GM19372 (cell line): ENCODE results near the gene GRID1.
"Not testable (repeated sequence)": the region's sequence is repeated elsewhere in the genome, so short reads cannot be mapped to it uniquely, and the experiment has no call there.

Source experiments
- ATAC-seq: cut with Tn5 transposase; IDR thresholded peaks from one replicate; pipeline ENCODE4 v1.9.1; 2021; ENCODE audit warnings: mild to moderate bottlenecking, low read depth, moderate library complexity; ENCODE audit not compliant: unreplicated experiment

GRID1 gene

GRCh38 chr10:85847085-85847484, 519.5 kb downstream of the GRID1 start:
- ATAC-seq, result no peak

- ATAC-seq, result not testable (repeated sequence)
Measured at GRCh38 chr10:85838660-85839059, 527.9 kb downstream of the GRID1 start.

DNA sequence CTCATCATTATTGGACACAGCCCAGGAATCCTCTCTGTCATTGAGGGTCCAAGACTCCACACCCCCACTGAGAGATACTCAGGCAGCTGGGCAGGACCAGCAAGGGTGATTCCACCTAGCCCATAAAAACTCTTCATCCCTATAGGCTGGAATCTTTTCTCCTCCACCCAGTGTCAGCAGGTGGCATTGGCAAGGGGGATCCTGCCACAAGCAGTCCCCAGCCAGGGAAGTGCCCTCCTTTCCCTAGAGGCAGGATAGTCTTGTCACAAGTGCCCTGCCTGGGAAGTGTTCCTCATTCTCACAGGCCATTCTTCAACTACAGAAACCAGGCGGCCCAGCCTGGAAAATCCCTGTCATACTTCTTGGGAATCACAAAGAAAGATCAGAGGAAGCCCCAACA, 533.6 kb downstream of the GRID1 start:
- no peak for ATAC-seq

- no peak for ATAC-seq
Measured at GRCh38 chr10:85831422-85831821, 535.2 kb downstream of the GRID1 start.

DNA sequence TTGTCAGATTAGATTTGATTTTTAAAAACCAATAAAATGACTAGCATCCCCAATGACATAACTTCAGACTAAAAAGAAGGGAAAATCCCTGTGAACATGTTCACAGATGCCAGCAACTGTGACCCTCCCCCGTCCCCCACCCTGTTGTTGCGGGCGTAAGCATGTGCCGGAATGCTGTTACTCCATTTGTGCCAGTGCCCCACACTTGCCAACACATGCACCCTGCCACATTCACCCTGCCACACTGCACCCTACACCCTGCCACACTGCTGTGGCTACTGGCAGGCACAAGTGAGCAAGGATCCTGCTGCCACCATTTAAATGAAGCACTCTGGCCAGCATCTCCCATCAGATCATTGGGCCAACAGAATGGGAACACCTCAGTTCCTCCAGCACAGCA, 540.2 kb downstream of the GRID1 start:
- ATAC-seq, result no peak

DNA sequence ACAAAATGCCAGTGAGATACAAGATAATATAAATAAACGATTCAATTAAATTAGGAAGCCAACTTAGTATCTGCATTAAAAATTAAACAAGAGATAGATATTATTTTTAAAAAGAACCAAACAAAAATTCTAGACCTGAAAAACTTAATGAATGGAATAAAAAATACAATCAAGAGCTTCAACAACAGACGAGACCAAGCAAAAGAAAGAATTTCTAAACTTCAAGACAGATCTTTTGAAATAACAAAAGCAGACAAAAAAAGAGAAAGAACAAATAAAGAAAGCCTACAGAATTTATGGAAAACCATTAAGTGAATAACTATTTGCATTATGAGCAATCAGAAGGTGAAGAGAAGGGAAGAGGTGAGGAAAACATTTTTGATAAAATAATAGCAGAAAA, 555.2 kb downstream of the GRID1 start:
- no peak for ATAC-seq

- no peak for ATAC-seq
Measured at GRCh38 chr10:85810674-85811073, 555.9 kb downstream of the GRID1 start.

- ATAC-seq, result no peak
Measured at GRCh38 chr10:85795460-85795859, 571.1 kb downstream of the GRID1 start.

DNA sequence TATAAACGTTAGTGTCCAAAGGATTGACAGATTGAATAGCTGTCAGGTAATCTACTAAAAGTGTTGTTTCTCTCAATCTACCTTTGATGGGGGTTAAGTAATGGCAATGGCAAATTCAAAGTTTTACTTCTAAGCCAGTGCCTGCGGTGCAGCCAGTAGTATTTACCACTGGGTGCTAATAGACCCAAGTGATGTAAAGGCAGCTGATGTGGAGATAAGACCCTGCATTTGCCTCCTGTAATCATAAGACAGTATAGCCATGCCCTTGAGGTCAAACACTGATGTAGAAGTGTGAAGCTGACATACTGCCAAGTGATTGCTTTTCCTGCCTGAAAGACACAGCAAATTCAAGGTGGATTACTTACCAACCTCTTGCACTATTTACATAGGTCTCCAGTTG, 572.0 kb downstream of the GRID1 start:
- ATAC-seq, result no peak

- no peak for ATAC-seq
Measured at GRCh38 chr10:85792533-85792858, 574.1 kb downstream of the GRID1 start.

- ATAC-seq, result no peak
Measured at GRCh38 chr10:85791818-85792532, 574.6 kb downstream of the GRID1 start.

DNA sequence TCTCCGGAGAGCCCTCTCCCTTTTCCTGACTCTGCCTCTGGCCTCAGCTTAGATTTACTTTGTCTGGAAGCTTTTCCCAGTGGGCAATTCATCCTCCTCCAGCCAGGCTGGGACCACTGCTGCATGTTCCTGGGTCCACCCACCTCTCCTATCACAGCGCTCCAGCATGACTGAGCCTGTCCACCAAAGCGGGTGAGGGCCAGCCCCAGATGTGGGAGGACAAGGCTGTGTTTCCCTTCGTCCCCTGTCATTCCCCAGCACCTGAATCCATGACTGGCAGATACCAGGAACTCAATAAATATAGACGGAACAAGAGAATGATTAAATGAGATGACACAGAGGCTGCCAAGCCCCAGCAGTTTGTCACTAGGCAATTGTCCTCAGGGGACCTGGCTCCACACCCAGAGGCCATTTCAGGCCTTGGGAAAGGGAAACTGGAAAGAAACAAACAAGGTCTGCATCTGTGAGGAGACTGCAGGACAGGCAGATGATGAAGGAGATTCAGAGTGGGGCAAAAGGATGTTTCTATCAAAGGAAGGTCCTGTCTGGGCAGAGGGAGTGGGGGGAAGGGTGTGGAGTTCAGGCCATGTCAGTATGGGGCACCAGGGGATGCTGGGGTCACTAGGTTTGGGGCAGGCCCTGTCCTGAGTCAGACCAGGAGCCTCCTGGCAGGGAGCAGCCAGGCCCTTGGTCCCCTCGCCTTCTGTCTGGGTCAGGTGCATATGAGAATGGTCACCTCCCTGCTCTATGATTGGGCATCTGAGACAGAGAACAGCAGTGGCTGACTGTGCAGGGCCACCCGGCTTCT, 576.4 kb downstream of the GRID1 start:
- no peak for ATAC-seq

- ATAC-seq, result no peak
Measured at GRCh38 chr10:85789125-85789524, 577.5 kb downstream of the GRID1 start.

DNA sequence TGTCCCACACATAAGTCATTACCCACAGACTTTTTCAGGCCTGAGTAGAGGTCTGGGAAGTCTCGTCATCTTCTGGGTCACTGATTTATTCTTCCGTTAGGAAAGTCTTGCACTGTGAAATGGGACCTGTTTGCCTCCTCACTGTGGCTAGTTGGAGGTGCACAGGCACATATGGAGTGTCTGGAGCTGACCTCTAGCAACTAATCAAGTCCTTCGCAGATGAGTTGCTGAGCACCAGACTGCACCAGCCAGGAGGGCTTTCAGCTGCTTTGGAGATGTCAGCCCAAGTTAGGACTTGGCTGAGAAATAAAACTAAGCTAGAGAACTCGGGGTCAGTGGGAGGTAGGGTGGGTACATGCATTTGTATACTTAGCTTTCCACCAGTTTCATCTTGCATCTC, 578.0 kb downstream of the GRID1 start:
- ATAC-seq, result no peak

GRCh38 chr10:85787881-85788280, 578.7 kb downstream of the GRID1 start:
- ATAC-seq, result no peak

- ATAC-seq, result no peak
Measured at GRCh38 chr10:85787393-85787792, 579.2 kb downstream of the GRID1 start.

DNA sequence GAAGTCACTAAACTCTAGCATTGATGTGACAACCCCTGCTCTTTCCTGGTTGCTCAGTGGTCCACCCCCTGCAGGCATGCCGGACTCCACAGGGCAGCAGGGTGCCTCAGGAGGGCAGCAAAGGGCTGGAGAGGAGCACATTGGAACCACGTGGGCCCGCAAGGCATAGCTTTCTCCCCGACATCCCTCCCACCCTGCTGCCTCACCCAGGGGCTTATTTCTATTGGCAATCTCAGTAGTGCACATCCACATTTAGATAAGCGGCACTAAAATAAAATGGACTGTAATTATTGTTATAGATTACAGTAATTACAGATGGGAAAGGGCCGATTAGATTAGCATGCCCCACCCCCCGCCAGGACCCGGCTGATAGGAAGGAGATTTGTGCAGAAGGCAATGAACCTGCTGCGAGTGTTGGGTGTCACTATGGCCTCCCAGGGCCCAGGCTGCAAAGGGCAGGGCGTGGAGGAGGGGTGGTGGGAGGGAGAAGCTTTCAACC, 580.1 kb downstream of the GRID1 start:
- no peak for ATAC-seq

- no peak for ATAC-seq
Measured at GRCh38 chr10:85784792-85785191, 581.8 kb downstream of the GRID1 start.

DNA sequence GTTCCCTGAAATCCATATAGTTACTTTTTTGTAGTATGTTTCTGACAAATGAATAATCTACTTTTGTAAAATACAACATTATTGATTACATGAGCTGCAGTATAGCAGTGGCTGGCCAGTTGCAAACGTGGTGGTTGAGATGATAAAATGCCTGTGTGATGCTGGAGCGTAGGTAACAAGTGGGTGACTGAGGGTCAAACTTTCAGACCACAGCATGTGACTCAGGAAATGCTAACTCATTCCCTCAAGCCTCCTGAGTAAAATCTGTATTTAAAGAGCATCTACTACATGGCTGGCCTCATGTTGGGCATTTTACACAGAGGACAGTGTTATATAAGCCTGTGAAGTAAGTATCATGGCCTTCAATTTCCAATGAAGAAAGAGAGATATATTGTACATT, 585.2 kb downstream of the GRID1 start:
- ATAC-seq, result no peak

GRCh38 chr10:85778074-85778473, 588.5 kb downstream of the GRID1 start:
- no peak for ATAC-seq

DNA sequence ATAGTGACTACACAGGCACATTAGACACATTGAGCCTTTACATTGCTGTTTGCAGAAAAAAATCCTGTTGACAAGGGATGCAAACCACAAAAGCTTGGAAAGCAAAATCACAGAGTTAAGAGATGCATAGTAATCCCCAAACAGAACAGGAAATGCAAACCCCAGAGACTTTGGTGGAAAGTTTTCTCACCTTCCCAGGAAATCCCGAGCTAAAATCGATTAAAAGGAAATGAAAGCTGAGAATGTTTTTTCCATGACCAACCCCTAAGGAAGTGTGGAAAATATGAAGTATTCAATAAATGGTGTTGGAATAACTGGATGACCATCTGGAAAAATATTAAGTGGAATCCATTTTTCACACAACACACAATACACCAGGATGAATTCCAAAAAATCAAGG, 598.7 kb downstream of the GRID1 start:
- ATAC-seq, result no peak

- no peak for ATAC-seq
Measured at GRCh38 chr10:85764108-85764507, 602.5 kb downstream of the GRID1 start.
